MM.1S (cell line): ENCODE data around the gene TGFBR2.

Source experiments
- DNase-seq: peaks from one replicate; pipeline ENCODE4 v3.0.0-alpha.2; 2015
- H2AFZ ChIP-seq: fragments of 300-600 bp; sonication (generic); 2 replicates; pipeline ENCODE4 v1.6.0; 2016; ENCODE audit warnings: antibody characterized with exemption, low read length
- H3F3A ChIP-seq: fragments of 300-600 bp; sonication (generic); 2 replicates; pipeline ENCODE4 v1.6.1; 2016; ENCODE audit warnings: mild to moderate bottlenecking, antibody characterized with exemption, low read length, moderate library complexity, mixed read lengths; ENCODE audit not compliant: insufficient read depth
- H3K27ac ChIP-seq: fragments of 300-600 bp; sonication (generic); 2 replicates; pipeline ENCODE4 v1.5.1; 2016; ENCODE audit warnings: mild to moderate bottlenecking, low read length
- H3K27me3 ChIP-seq: fragments of 300-600 bp; sonication (generic); replicated peaks from 2 replicates; pipeline ENCODE4 v1.6.0; 2016; ENCODE audit warnings: low read length; ENCODE audit not compliant: insufficient read depth
- H3K36me3 ChIP-seq: fragments of 300-600 bp; sonication (generic); replicated peaks from 2 replicates; pipeline ENCODE4 v1.6.1; 2016; ENCODE audit warnings: mild to moderate bottlenecking, low read length, mixed read lengths; ENCODE audit not compliant: insufficient read depth
- H3K4me1 ChIP-seq: fragments of 300-600 bp; sonication (generic); 2 replicates; pipeline ENCODE4 v1.6.1; 2016; ENCODE audit warnings: low read length, mixed read lengths
- H3K4me2 ChIP-seq: fragments of 300-600 bp; sonication (generic); 2 replicates; pipeline ENCODE4 v1.6.0; 2016; ENCODE audit warnings: low read depth, low read length
- H3K4me3 ChIP-seq: fragments of 300-600 bp; sonication (generic); 2 replicates; pipeline ENCODE4 v1.5.1; 2016; ENCODE audit warnings: low read length, mixed read lengths
- H3K79me2 ChIP-seq: fragments of 300-600 bp; sonication (generic); 2 replicates; pipeline ENCODE4 v1.6.1; 2016; ENCODE audit warnings: mixed run types, low read length, mixed read lengths
- H3K9ac ChIP-seq: fragments of 300-600 bp; sonication (generic); 2 replicates; pipeline ENCODE4 v1.6.1; 2016; ENCODE audit warnings: low read length, mixed read lengths
- H3K9me2 ChIP-seq: fragments of 300-600 bp; sonication (generic); replicated peaks from 2 replicates; pipeline ENCODE4 v1.6.1; 2016; ENCODE audit warnings: mild to moderate bottlenecking, low read length, mixed read lengths; ENCODE audit not compliant: insufficient read depth
- H3K9me3 ChIP-seq: fragments of 300-600 bp; sonication (generic); replicated peaks from 2 replicates; pipeline ENCODE4 v1.6.1; 2016; ENCODE audit warnings: mild to moderate bottlenecking, low read length, mixed read lengths; ENCODE audit not compliant: insufficient read depth
- H4K20me1 ChIP-seq: fragments of 300-600 bp; sonication (generic); 2 replicates; pipeline ENCODE4 v1.6.1; 2016; ENCODE audit warnings: mild to moderate bottlenecking, low read length, moderate library complexity, mixed read lengths; ENCODE audit not compliant: insufficient read depth
- EZH2 ChIP-seq: fragments of 300-600 bp; sonication (generic); optimal IDR thresholded peaks from 2 replicates; pipeline ENCODE3; 2017; ENCODE audit warnings: low read depth, mild to moderate bottlenecking, antibody characterized with exemption, low read length, mixed read lengths
- EZH2phosphoT487 ChIP-seq: fragments of 300-600 bp; sonication (generic); IDR thresholded peaks from 2 replicates; pipeline ENCODE4 v1.6.1; 2018; ENCODE audit warnings: antibody characterized with exemption, low read length
- TF ChIP-seq, protein P1 (sequence below): fragments of 300-600 bp; sonication (generic); IDR thresholded peaks from 2 replicates; pipeline ENCODE4 v1.5.1; 2016; ENCODE audit warnings: antibody characterized with exemption, low read length, mixed read lengths

The TGFBR2 gene

DNA sequence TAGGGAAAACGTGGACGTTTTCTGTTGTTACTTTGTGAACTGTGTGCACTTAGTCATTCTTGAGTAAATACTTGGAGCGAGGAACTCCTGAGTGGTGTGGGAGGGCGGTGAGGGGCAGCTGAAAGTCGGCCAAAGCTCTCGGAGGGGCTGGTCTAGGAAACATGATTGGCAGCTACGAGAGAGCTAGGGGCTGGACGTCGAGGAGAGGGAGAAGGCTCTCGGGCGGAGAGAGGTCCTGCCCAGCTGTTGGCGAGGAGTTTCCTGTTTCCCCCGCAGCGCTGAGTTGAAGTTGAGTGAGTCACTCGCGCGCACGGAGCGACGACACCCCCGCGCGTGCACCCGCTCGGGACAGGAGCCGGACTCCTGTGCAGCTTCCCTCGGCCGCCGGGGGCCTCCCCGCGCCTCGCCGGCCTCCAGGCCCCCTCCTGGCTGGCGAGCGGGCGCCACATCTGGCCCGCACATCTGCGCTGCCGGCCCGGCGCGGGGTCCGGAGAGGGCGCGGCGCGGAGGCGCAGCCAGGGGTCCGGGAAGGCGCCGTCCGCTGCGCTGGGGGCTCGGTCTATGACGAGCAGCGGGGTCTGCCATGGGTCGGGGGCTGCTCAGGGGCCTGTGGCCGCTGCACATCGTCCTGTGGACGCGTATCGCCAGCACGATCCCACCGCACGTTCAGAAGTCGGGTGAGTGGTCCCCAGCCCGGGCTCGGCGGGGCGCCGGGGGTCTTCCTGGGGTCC lies at the start of gene TGFBR2:
Gene TGFBR2 (plus strand): TSS at position 301 of the 731 bp plus-strand sequence. CDS start 283 bp downstream, at position 584.
- H3K27ac ChIP-seq = peak within 1 kb of the TSS; percentile 66; the same call in 1 of the 2 replicates
- H3K79me2 ChIP-seq = peaks cover 43% of the 10 kb centered on the region
- H3K9ac ChIP-seq = peak within 1 kb of the TSS; percentile 86
- no peaks in the 10 kb centered on the region for H4K20me1 ChIP-seq
- peak within 1 kb of the TSS; percentile 84 for H3K4me3 ChIP-seq
- H3K9me3 ChIP-seq = no peaks in the 10 kb centered on the region
- H3K27me3 ChIP-seq = no peaks in the 10 kb centered on the region
- H3K9me2 ChIP-seq = no peaks in the 10 kb centered on the region
- H3F3A ChIP-seq = peaks cover 8% of the 10 kb centered on the region
- peak within 1 kb of the TSS; percentile 78 for H3K4me2 ChIP-seq
- peaks cover 37% of the 10 kb centered on the region for H3K4me1 ChIP-seq
- H2AFZ ChIP-seq = peak within 1 kb of the TSS; percentile 91
- DNase-seq = peak; percentile 90
- no peaks in the 10 kb centered on the region for H3K36me3 ChIP-seq
- no peak for TF ChIP-seq EZH2phosphoT487
- TF ChIP-seq, protein P1, sequence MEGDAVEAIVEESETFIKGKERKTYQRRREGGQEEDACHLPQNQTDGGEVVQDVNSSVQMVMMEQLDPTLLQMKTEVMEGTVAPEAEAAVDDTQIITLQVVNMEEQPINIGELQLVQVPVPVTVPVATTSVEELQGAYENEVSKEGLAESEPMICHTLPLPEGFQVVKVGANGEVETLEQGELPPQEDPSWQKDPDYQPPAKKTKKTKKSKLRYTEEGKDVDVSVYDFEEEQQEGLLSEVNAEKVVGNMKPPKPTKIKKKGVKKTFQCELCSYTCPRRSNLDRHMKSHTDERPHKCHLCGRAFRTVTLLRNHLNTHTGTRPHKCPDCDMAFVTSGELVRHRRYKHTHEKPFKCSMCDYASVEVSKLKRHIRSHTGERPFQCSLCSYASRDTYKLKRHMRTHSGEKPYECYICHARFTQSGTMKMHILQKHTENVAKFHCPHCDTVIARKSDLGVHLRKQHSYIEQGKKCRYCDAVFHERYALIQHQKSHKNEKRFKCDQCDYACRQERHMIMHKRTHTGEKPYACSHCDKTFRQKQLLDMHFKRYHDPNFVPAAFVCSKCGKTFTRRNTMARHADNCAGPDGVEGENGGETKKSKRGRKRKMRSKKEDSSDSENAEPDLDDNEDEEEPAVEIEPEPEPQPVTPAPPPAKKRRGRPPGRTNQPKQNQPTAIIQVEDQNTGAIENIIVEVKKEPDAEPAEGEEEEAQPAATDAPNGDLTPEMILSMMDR = peak; percentile 18

GRCh38 chr3:30557746-30558303 lies 48.6 kb upstream of the TGFBR2 start:
- H3K4me1 ChIP-seq = no peaks in the 10 kb centered on the region
- no peak overlapping the region for H3K4me3 ChIP-seq
- DNase-seq = no peak
- TF ChIP-seq EZH2phosphoT487 = no peak
- TF ChIP-seq, protein P1 = no peak
- TF ChIP-seq EZH2 = no peak
- no peak overlapping the region for H3K27ac ChIP-seq
- H3K9me2 ChIP-seq = no peaks in the 10 kb centered on the region
- no peaks in the 10 kb centered on the region for H3K27me3 ChIP-seq
- no peak overlapping the region for H3K9ac ChIP-seq
- no peaks in the 10 kb centered on the region for H3K79me2 ChIP-seq
- no peaks in the 10 kb centered on the region for H3F3A ChIP-seq
- H2AFZ ChIP-seq = no peak overlapping the region
- no peaks in the 10 kb centered on the region for H4K20me1 ChIP-seq
- H3K4me2 ChIP-seq = no peak overlapping the region
- no peaks in the 10 kb centered on the region for H3K36me3 ChIP-seq
- no peaks in the 10 kb centered on the region for H3K9me3 ChIP-seq

- Histone ChIP-seq H3K36me3 (no peaks in the 10 kb centered on the region), H3K9me3 (no peaks in the 10 kb centered on the region), H3K79me2 (no peaks in the 10 kb centered on the region), H3K4me1 (no peaks in the 10 kb centered on the region), H3K4me2 (no peak overlapping the region), H3K9ac (no peak overlapping the region), H3K27ac (no peak overlapping the region), H3K4me3 (no peak overlapping the region), H4K20me1 (no peaks in the 10 kb centered on the region), H3K27me3 (no peaks in the 10 kb centered on the region), H3K9me2 (no peaks in the 10 kb centered on the region), H2AFZ (no peak overlapping the region), H3F3A (no peaks in the 10 kb centered on the region)
- TF ChIP-seq, protein P1 = no peak
- TF ChIP-seq EZH2 (no peak), EZH2phosphoT487 (no peak)
- no peak for DNase-seq
Measured at GRCh38 chr3:30563956-30564355, 42.4 kb upstream of the TGFBR2 start.
